NOMO-1 treated with DMSO at 0.1 percent for 48 hours (cell line): Measurements from ENCODE around the gene NEUROG2.
"Not testable (repeated sequence)": the region's sequence is repeated elsewhere in the genome, so short reads cannot be mapped to it uniquely, and the experiment has no call there.

Experiments used
- DNase-seq: peaks from one replicate; lab custom pipeline; 2025; ENCODE audit not compliant: unreplicated experiment; lab: John Stamatoyannopoulos, UW

Gene NEUROG2

GRCh38 chr4:112516066-112516470 lies at the start of gene NEUROG2:
NEUROG2 (minus strand) TSS chr4:112516180; CDS start chr4:112515475, 705 bp downstream.
- DNase-seq = no peak

DNA sequence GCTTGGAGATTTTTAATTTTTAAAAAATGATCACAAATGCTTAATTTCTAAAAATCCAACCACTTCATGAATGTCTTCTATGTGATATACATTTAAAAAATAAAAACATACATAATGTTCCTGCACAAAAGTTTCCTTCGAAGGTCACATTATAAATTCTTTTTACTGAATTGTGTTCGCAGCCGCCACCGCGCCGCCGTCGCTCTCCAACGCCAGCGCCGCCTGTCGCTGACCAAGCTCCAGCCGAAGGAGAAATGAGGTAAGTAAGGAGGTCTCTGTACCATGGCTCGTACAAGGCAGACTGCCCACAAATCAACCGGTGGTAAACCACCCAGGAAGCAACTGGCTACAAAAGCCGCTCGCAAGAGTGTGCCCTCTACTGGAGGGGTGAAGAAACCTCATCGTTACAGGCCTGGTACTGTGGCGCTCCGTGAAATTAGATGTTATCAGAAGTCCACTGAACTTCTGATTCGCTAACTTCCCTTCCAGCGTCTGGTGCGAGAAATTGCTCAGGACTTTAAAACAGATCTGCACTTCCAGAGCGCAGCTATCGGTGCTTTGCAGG lies 48.8 kb upstream of the NEUROG2 start:
- DNase-seq = no peak

GRCh38 chr4:112563431-112564200 lies 47.6 kb upstream of the NEUROG2 start:
- no peak for DNase-seq

- DNase-seq = no peak
These were observed 46.4 kb upstream of the NEUROG2 start for GRCh38 chr4:112562254-112562879.

GRCh38 chr4:112560084-112560483 lies 44.1 kb upstream of the NEUROG2 start:
- peak; percentile 90 for DNase-seq

DNA sequence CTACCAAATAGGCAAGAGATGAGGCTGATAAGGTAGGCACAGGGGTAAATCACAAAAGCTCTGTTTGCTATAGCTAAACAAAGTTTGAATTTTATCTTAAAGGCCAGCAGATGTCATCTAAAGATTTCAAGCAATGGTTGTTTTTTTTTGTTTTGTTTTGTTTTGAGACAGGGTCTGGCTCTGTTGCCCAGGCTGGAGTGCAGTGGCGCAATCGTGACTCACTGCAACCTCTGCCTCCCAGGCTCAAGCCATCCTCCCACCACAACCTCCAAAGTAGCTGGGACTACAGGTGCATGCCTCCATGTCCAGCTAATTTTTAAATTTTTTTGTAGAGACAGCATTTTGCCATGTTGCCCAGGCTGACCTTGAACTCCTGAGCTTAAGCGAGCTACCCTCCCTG lies 43.1 kb upstream of the NEUROG2 start:
- DNase-seq = no peak

DNA sequence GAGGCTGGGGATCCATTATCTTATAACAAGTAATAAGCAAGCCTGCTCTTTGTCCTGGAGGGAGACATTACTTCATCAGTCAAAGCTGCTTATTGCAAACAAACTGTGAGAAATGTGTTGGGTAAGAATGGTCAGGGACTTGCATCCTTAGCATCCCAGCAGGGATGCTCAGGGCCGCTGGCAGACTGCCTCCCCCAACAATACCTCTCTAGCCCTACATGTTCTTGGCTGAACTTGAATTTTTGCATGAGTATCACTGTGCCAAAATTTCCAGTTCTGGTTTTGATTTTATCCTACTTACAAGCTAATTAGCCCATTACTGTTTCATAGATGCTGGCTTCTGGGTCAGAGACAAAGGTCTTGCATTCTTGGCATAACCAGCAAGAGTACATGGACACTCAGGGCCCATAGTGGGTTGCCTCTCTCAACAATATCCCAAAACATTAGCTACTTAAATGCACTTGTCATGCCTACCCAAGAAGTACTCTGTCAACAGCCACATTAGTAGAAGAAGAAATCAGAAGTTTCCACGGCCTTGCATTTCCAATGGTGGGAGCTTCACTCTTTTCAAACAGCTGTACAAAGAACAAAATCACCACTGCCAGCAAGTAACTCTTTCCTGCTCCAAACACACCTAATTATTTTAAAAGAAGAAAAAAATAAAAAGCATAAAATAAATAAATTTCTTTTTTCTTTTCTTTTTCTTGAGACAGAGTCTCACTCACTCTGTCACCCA lies 41.9 kb upstream of the NEUROG2 start:
- DNase-seq = no peak

- not testable (repeated sequence) for DNase-seq
These were observed 38.3 kb upstream of the NEUROG2 start for GRCh38 chr4:112554271-112554670.

DNA sequence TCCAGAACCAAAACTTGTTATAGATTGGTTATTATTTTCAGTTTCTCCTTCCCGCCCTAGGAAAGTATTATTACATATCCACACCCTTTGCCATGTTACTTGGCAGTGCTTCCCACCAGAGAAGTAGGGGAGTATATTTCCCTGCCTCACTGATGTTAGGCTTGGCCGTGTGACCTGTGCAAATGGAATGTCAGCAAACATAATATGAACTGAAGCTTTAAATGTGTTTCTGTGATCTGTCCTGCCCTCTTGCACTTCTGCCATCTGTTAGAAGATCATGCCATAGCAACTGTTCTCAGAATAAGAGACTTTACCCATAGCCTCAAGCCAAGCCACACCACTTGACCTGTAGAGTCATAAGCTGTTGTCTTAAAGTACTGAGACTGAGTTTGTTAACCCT lies 36.7 kb upstream of the NEUROG2 start:
- no peak for DNase-seq

DNA sequence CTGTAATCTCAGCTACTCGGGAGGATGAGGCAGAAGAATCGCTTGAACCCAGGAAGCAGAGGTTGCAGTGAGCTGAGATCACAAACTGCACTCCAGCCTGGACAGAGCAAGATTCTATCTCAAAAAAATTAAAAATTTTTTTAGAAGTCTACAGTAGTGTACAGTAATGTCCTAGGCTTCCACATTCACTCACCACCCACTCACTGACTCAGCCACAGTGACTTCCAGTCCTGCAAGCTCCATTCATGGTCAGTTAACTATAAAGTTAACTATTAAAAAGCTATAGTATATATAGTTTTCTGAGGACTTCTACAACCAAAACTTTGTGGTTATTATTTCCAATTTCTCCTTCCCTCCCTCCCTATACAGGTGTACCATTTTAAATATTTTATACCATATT lies 34.7 kb upstream of the NEUROG2 start:
- no peak for DNase-seq

DNA sequence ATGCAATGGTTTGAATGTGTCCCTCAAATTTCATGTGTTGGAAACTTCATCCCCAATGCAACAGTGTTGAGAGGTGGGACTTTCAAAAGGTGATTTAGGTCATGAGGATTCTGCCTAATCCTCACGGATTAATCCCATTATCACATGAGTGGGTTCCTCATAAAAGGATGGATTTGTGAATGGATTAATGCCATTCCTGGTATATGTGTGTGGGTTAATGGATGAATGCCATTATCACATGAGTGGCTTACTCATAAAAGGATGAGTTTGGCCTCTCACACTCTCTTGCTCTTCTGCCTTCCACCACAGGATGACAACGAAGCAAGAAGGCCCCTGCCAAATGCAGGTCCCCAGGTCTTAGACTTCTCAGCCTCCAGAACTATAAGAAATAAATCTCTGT lies 30.5 kb upstream of the NEUROG2 start:
- DNase-seq = no peak

DNA sequence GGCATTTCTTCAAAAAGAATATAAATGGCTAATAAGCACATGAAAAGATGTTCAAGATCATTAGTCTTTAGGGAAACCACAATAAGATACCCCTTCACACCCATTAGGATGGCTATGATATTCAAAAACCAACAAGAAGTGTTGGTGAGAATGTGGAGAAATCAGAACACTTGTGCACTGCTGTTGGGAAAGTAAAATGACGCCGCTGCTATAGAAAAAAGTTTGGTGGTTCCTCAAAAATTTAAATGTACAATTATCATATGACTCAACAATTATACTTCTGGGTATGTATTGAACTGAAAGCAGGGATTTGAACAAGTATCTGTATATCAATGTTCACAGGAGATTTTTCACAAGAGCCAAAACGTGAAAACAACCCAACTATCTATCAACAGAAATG lies 29.4 kb upstream of the NEUROG2 start:
- DNase-seq = peak; percentile 58

DNA sequence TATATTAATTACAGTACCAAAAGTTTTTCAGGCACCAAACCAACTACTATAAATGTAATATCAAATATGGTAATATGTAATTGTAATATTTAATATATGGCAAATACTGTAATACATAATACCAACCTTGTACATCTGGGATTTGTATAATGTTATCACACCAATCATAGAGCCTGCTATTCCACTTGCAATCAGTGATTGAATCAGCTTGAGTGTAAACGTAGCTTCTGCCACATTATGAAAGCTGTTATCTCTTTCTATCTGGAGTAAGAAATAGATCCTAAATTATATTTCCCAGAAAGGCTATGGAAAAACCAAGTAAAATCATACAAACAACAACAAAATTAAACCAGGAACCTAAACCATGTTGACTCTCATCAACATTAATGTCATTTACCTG lies 24.7 kb upstream of the NEUROG2 start:
- DNase-seq = no peak

GRCh38 chr4:112536123-112536522 lies 20.1 kb upstream of the NEUROG2 start:
- no peak for DNase-seq

- DNase-seq = no peak
These were observed 16.3 kb upstream of the NEUROG2 start for GRCh38 chr4:112532267-112532666.

- no peak for DNase-seq
These were observed 15.2 kb upstream of the NEUROG2 start for GRCh38 chr4:112531146-112531545.

- no peak for DNase-seq
These were observed 10.1 kb upstream of the NEUROG2 start for GRCh38 chr4:112526061-112526460.

- peak; percentile 47 for DNase-seq
These were observed 8.0 kb upstream of the NEUROG2 start for GRCh38 chr4:112523764-112524505.

DNA sequence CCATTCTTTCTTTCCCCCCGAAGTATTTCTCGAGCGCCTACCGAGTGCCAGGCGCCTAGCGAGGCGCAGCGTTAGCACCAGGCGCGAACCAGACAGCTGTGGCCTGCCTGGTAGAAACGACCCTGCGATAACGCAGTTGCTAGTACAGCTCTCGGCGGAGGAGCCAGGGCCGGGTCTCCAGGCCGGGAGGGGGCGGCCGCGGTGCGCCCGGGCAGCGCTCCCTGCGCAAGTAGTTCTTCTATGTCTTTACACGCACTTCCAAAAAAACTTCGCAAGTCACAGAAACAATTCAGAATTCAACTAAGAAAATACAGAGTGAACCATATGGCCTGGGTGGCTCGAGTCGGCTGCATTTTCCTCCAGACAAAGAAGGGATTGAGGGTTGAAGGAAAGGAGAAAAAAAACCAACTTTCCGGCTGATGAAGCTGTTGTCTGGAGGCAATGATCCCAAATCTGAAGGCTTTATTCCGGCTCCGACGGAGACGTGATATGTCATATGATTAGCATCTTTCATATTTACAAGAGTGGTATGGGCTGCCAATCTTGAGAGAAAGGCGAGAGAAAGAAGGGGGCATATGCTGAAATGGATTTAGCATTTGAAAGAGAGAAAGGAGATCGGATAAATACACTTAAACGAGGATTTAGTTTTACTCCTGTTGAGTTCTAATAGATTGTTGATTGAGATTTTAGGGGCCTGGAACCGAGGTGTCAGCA lies 7.2 kb upstream of the NEUROG2 start:
- DNase-seq = peak; percentile 47

- not testable (repeated sequence) for DNase-seq
These were observed 6.5 kb upstream of the NEUROG2 start for GRCh38 chr4:112522431-112522830.
